GM21619 (cell line): ENCODE data around the gene LAMA3.

Experiments used
- ATAC-seq: cut with Tn5 transposase; IDR thresholded peaks from one replicate; pipeline ENCODE4 v1.9.1; 2021; ENCODE audit not compliant: unreplicated experiment

The LAMA3 gene

DNA sequence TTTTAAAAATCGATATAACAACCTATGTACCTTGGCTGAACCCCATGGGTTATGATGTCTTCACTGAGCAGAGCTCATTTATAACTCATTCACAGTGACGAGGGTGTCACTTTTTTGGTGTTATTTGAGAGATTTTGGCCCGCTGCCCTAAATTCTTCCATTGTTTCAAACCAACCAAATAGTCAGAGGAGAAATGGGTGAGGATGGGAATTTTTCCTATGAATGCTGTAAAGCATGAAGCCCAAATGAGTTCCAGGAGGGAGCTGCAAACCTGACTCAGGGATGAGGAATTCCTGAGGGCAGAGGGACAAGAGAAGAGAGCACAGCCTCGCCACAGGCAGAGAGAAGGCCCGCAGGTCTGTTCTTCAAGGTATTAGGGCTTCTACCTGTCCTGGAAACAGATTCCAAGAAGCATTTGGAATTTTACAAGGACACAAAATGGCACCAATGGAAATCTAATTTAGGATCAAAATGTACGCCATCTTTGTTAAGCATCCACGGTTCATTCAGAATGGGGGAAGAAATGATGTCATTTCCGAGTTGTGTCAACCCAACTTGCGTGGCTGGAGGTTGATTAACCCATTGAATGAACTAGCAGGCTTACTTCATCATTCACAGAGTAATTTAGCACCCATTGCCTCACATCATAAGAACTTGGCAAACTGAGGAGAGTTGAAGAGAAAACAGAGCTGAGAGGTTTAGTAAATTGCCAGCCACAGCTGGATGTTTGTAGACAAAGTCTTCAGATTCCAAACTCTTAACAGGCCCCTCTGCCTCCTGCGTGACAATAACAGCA, 133.5 kb downstream of the LAMA3 start:
- no peak for ATAC-seq

DNA sequence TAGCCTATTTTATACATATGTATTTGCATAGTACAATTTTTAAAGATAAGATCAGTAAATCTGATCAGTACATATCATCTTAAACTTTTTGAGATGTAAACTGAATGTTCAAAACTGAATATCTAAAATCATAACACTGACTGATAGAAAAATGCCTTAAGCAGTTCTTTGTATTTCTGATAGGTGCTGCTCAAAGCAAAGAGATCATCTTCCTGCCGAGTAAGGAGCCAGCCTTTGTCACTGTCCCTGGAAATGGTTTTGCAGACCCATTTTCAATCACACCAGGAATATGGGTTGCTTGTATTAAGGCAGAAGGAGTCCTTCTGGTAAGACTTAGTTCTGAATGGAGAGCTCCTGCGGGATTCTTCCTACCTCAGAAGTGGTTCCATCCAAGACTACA, 135.0 kb downstream of the LAMA3 start:
- no peak for ATAC-seq

DNA sequence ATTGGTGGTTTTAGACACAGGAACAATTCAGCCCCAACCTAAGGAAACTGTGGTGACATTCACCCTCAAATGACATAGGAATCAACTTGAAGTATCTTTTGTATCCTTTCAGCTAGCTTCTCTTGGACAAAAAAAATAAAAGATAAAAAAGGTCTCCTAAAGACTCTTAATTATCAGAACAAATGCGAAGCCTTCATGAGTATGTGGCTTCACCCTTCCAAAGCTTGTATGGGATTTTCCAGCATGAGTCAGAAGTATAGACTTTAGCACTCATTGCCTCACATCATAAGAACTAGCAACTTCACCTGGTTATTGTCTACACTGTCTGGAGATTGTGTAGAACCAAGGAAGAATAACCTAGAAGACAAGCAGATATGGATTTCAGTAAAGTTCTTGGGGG, 135.4 kb downstream of the LAMA3 start:
- ATAC-seq, result no peak

DNA sequence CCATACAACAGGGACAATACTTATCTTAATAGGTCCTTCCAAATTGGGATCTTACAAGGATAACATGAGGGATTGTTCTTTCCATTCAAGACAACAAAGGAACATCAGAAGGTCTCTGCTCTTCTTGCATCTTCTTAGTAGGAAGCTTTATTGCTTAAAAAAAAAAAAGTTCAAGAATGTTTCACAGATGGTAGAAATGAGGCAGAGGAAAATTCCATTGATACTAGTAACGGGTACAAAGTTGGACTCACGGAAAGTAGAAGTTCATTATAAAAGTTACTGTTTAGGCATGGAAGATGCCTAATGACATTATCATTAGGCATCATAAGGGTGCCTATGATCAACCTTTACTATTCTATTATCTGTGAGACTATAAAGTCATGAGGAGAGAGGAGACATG, 136.2 kb downstream of the LAMA3 start:
- ATAC-seq, result no peak

DNA sequence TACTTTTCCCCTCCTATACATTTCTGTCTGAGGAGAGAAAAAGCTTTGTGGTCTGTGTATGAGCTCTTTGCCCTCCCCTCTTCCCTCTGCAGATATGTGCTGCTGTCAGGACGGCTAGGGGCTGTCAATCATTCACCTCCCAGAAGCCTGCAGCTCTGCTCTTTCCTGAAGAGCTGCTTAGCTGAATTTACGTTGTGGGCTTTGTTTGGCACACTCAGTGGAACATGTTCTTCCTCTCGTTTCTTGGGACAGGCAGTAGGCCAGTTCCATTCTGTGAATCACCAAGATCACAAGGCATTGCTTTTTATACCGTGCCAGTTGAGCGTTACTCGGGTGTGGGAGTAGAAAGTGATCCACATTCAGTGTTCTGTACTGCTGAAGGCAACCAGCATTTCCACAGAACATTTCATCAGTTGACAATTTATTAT, 136.7 kb downstream of the LAMA3 start:
- ATAC-seq, result peak; percentile 70

DNA sequence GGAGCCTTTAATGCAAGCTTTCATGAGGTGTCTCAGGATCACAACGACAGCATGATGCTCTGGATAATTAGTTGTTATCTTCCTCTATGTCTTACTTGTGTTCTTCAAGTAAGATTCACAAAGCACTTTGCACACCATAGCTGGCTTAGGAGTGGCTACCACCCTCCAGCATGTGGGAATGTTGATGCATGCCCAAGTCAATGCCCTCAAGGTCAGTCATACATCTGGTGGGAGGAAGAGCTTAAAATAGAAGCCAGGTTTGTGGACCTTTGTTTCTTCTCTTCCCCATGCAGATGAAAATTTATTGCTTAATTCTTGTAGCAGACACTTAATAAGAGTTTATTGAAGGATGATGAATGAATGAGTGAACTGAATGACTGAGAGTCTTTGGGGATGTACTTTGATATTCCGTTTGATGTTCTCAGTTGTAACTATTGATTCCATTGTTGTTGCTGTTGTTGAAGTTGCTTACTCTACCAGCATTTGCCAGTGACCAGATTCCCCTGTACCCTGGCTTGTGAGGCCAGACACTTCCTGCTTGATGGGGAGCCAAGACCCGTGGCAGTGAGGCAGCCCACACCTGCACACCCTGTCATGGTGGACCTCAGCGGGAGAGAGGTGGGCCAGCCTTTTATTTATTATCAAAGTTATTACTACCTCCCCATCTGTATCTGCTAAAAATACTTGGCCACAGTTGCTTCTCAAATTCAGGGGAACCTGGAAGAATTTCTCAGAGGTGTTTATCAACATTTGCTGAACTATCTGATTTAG, 137.8 kb downstream of the LAMA3 start:
- ATAC-seq, result no peak

DNA sequence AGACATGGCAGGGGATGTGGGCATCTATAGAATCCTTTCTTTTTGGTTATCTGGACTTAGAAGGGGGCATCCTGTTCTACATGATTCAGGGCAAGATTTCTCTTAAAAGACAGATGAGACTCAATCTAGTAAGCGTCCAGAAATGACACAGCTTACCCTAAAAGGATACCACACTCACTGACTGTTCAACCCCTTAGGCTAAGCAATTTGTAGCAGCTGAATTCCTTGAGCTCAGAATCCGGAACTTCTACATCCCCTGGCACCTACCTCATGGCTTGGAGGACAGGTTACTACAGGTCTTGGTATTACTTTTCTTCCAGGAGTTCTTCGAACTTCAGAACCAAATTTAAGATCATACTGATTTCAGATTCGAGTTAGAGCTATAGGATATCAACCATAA, 138.4 kb downstream of the LAMA3 start:
- ATAC-seq, result no peak

DNA sequence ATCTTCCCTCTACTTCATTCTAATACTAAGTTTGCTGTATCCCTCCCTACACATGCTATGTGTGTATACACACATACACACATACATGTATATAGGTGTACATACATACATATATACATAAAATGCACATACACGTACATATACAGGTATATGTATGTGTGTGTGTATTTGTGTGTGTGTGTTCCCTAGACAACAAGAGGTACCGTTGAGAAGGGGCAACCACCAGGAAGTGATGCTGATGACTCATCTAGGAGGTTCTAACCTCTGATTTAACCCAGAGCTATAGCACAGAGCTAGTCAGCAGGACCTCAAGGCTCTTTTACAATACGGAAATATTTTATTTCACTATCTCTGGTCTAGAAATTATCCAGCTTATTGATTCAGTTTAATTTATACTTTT, 139.2 kb downstream of the LAMA3 start:
- peak; percentile 93 for ATAC-seq

DNA sequence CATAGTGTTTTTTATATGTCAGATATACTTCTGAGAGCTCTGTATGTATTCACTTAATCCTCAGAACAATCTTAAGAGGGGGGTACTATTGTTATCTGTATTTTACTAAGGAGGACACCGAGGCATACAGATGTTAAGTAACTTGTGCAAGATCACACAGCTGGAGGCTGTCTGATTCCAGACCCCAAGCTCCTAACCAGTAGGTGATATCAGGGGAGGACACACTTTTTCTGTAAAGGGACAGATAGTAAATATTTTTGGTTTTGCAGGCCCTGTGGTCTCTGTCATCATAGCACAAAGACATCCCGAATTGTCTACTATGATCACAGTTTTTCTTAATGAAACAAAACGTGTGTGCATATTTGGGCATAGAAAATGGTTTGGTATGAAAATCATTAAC, 143.7 kb downstream of the LAMA3 start:
- ATAC-seq, result no peak

DNA sequence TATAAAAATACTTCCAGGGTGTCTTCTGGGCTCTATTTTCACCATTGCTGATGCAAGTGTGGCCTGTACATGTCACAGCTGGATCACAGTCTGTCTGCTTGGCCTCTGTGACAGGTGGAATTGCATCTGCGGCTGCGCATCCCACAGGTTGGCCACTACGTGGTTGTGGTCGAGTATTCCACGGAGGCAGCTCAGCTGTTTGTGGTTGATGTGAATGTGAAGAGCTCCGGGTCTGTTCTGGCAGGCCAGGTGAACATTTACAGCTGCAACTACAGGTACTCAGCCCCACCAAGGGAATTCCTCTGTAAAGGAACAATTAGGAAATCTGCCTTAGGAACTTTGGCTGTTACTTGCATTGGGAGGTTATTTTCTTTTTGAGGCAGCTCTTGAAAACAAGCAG, 144.5 kb downstream of the LAMA3 start:
- ATAC-seq, result no peak

DNA sequence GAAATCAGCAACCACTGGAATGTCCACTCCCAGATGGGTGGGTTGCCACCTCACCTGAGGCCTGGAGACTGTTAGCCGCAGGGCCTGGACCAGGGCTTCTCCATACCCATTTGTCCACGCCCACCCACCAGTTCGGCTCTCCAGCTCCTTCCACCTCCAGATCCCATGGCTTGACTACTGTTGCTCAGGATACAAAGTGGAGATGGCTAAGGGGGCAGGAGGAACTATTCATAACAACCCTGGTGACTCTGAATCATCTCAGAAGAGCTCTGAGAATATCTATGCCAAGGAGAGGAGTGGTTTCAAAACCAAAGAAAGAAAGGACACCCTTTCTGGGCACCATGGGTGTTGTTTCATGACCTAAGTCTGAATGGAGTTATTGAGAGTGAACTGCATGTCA, 145.8 kb downstream of the LAMA3 start:
- ATAC-seq, result no peak

DNA sequence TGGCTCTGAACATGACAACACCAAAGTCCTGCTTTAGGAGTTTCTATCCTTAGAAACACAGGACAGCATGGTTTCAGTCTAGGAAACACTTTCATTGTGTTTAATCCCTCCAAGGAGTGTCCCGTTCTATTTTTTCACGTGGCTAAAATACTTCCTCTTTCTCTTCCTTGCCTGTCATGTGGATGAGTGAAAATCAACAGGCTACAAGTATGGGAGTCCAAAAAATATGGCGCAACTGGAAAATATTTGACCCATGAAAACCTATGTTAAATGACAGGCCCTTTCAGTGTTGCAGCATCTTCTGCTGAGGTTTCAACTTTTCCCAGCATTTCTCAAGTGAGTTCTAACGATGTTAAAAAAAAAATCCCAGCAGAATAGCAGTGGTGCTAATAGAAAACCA, 146.3 kb downstream of the LAMA3 start:
- ATAC-seq, result no peak

DNA sequence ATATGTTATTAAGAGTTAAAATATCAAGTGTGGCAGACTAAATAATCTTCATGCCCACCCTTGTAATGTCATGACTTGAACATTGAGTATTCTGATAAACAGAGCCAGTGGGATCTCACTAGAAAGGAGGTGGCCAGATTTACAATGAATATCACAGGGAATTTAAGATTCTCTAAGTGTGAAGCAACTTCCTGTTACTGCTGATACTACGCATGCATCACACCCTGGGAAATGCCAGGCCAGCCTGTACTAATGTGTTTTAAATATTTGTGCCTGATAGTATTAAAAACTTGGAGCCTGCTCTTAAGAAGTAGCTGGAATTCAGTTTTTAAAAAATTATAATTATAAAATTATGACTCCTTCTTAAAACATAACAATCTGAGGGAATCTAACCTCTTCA, 148.3 kb downstream of the LAMA3 start:
- ATAC-seq, result no peak

DNA sequence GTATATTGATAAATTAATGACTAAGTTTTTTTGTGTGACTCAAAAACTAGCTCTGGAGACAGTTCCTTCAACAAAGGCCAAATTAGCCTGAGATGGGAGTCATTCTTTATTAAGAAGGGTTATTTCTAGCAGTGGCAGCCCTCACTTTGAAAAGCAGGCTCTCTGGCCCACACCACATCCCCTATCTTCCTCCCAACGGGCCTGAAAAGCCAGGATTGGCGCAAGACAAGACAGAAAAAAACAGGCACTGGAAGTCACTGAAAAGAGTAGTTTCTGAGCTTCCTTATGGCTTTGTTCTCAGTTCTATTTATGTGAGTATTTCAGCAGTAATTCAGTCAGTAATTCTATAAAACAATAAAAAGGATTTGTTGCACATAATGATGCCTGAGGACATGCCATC, 149.0 kb downstream of the LAMA3 start:
- ATAC-seq, result no peak

DNA sequence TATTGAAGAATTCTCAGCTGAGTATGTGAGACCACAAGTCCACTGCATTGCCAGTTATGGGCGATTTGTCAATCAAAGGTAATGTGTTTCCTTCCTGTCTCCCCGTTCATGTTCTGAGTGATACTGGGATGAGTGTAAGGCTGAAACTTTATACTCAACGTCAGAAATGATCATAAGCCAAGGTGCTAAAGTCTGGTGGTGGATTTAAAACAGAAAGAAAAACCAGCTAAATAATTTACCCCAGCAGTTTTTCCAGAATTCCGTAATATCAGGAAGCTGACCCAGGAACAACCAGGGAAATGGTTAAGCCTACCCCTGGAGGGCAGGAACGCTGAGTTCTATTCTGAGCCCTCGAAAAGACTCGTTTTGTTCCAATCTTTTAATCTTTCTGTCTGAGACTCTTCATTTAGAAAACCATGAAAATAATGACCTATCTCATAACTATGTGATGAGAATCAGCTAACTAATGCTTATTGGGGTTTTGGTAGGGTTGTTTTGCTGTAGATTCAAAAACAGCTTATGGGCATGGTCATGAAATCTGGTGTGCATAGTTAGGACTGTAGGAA, 149.6 kb downstream of the LAMA3 start:
- ATAC-seq, result no peak

DNA sequence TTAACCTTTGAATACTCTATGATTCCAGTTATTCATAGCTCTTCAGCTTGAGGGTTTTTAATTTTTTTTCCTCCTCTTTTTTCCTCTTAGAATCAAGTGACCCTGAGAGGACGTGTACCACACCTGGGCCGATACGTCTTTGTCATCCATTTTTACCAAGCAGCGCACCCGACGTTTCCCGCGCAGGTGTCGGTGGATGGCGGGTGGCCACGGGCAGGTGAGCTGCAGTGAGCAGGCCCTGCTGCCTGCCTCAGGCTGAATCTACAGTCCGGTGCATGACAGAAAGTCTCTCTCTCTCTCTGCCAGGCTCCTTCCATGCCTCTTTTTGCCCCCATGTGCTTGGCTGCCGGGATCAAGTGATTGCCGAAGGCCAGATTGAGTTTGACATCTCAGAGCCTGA, 153.1 kb downstream of the LAMA3 start:
- no peak for ATAC-seq

DNA sequence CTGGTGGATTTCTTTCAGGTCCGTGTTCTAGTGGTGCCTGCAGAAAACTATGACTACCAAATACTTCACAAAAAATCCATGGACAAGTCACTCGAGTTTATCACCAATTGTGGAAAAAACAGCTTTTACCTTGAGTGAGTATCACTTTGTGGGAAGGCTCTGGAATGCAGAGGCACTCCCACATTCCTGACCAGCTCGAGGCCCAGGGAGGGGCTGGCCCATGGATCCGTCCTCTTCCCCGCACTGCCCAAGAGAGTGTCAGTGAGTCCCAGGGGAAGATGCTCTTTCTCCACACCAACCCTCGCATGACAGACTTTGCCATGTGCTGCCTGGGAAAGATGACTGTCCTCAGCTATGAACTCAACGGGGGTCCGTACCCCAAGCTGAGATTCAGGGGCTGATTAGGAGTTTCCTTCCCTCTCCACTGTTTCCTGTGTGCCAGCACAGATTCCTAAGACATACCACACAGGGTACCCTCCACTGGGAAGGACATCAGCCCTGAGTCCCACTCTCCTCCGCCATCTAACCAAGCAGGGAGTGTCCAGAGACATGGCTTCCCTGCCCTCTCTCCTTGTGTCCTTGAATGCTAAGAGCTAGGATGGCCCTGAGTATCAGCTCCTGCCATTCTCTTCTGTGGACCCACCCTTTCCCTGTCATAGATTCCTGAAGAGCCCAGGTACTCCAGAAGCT, 155.9 kb downstream of the LAMA3 start:
- ATAC-seq, result no peak

DNA sequence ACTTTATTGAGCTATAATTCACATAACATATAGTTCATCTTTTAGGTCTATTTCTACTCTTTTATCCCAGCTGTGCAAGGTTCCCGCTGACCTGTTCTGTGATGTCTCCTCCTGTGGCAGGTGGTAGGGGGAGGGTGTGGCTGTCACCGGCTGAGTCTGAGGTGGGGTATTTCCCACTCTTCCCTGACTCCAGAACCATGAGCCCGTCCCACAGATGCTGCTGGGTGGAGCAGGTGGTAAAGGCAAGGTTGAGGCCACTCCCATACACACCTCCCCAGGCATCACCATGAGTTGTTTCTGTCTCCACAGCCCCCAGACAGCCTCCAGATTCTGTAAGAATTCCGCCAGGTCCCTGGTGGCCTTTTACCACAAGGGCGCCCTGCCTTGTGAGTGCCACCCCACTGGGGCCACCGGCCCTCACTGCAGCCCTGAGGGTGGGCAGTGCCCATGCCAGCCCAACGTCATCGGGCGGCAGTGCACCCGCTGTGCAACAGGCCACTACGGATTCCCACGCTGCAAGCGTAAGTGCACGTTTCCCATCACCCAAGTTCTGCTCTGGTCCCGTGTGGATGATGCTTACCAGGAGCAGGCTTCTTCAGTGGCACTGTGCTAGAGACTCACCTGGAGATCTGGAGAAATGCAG, 156.9 kb downstream of the LAMA3 start:
- ATAC-seq, result no peak

DNA sequence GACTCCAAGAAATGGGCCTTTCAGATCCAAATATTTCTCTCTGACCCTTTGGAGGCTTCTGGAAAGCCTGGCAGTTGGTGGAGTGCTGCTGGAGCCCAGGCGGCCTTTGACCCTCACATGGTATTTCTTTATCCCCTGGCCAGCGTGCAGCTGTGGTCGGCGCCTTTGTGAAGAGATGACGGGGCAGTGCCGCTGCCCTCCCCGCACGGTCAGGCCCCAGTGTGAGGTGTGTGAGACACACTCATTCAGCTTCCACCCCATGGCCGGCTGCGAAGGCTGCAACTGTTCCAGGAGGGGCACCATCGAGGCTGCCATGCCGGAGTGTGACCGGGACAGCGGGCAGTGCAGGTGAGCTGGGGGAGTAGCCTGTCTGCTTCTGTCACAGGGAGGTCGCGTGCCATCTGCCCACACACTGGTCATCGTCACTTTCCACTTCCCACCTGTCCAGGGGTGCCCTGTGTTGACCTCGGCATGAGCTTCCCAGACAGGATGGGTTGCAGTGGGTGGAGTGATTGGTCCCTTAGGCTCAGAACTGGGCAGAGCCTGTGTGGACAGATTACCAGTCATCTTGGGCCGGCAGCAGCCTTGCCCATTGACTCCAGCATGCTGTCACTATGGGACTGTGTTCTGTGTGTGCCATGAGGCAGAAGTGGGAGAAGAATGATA, 158.2 kb downstream of the LAMA3 start:
- ATAC-seq, result no peak

DNA sequence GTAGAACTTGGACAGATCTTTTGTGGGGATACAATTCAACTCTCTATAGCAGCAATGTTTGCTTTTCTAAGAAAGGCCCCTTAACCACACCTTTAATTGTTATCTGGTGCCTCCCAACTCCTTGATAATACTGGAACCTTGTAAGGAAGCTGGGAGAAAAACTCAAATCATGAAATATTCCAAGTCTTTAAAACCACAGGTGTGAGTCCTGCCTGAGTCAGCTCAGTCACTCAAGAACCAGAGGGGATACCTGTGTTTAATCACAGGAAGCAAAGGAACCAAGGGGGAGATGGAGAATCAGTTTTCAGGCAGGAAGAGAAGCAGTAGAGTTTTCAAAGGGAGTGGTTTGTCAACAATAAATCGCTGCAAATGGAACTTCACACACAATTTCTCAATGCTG, 159.9 kb downstream of the LAMA3 start:
- ATAC-seq, result no peak

DNA sequence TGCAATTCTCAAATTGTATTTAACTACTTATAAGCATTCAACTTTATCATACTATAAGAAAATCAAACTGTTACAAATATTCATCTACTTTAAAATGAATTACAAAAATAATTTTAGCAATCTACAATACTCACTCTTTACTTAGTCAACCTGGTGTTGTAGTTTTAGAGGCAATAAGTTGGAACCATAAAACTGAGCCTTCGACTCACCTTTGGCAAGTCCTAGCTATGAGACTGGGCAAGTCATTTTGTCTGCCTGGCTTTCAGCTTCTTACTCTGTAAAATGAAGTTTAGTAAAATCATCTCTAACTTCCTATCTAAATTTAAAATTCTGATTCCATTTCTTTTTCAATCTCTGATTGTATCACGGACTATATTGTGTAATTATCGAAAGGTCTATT, 161.0 kb downstream of the LAMA3 start:
- no peak for ATAC-seq
